Endodermal cell (in vitro differentiated cells): Measurements from ENCODE around the gene EPAS1. TPM values are rescaled to one million over a fixed set of nuclear protein-coding genes. Genes with fewer than 3 reads are reported as not detected.

Source experiments
- DNase-seq: peaks from one replicate; pipeline ENCODE4 v3.0.0-alpha.2; 2017
- H3K27ac ChIP-seq: 2 replicates; pipeline ENCODE4 v1.5.1; 2013; ENCODE audit warnings: mild to moderate bottlenecking, low read depth, low read length, moderate library complexity
- H3K27me3 ChIP-seq: 2 replicates; pipeline ENCODE4 v1.6.1; 2013; ENCODE audit warnings: mild to moderate bottlenecking, low read length, moderate library complexity; ENCODE audit not compliant: insufficient read depth, control insufficient read depth, poor library complexity, severe bottlenecking
- H3K36me3 ChIP-seq: 2 replicates; pipeline ENCODE4 v1.7.0; 2013; ENCODE audit warnings: mild to moderate bottlenecking, low read length, moderate library complexity; ENCODE audit not compliant: control insufficient read depth, insufficient read depth
- H3K4me1 ChIP-seq: one replicate; pipeline ENCODE4 v1.7.0; 2013; ENCODE audit warnings: low read length; ENCODE audit not compliant: control insufficient read depth, insufficient read depth
- H3K4me3 ChIP-seq: 2 replicates; pipeline ENCODE4 v1.5.1; 2013; ENCODE audit warnings: mild to moderate bottlenecking, low read length, moderate library complexity
- H3K9ac ChIP-seq: 2 replicates; pipeline ENCODE4 v1.6.1; 2013; ENCODE audit warnings: mild to moderate bottlenecking, low read length, moderate library complexity; ENCODE audit not compliant: poor library complexity, severe bottlenecking; ENCODE audit errors: extremely low read depth
- H3K9me3 ChIP-seq: 2 replicates; pipeline ENCODE4 v1.6.1; 2013; ENCODE audit warnings: mild to moderate bottlenecking, low read length, moderate library complexity; ENCODE audit not compliant: control insufficient read depth
- H3K27ac Mint-ChIP-seq: 2 replicates; pipeline ENCODE4 v1.8.0; 2020; ENCODE audit warnings: mixed read lengths
- H3K27me3 Mint-ChIP-seq: 2 replicates; pipeline ENCODE4 v1.8.0; 2021; ENCODE audit warnings: mild to moderate bottlenecking, mixed read lengths; ENCODE audit not compliant: insufficient read depth
- H3K36me3 Mint-ChIP-seq: 2 replicates; pipeline ENCODE4 v1.8.0; 2020; ENCODE audit warnings: low read depth, mixed read lengths
- H3K4me1 Mint-ChIP-seq: 2 replicates; pipeline ENCODE4 v1.8.0; 2020; ENCODE audit warnings: mixed read lengths
- H3K4me3 Mint-ChIP-seq: 2 replicates; pipeline ENCODE4 v1.8.0; 2020; ENCODE audit warnings: mild to moderate bottlenecking, moderate library complexity, mixed read lengths
- H3K9me3 Mint-ChIP-seq: 2 replicates; pipeline ENCODE4 v1.8.0; 2020; ENCODE audit warnings: mild to moderate bottlenecking, mixed read lengths
- CTCF ChIP-seq: fragments of 200-600 bp; sonication (generic); conservative IDR thresholded peaks from 2 replicates; pipeline ENCODE4 v1.5.0; 2021; ENCODE audit warnings: antibody characterized with exemption, mild to moderate bottlenecking
- WGBS, 2 experiments: methylation state at CpG; one replicate each; pipeline versions ENCODE4 v1.1.5 to v1.1.7; 2013; ENCODE audit warnings: missing lambda C conversion rate in 2 of 2, mixed read lengths in 1 of 2; ENCODE audit not compliant: insufficient coverage in 1 of 2, insufficient read length in 1 of 2; 5-methylcytosine and 5-hydroxymethylcytosine counted together
- total RNA-seq, 2 donors: library from RNA; stranded (reverse); fragmentation: NEBNext Ultra II Directional in 1 of 2; extraction: Animal tissue kit (Norgen Biotek cat#: 25700) in 1 of 2; gene quantifications; 2 replicates in 1 of 2; 3 replicates in 1 of 2; pipeline ENCODE4 v1.2.1, GENCODE V29; 2021

Gene EPAS1
- total RNA-seq, 2 donors from 2014 or later: 1.2 to 1.9 TPM

- 90 to 100% methylated on average over 1 of the region's 1 CpG for WGBS, 2 experiments
- H3K9ac ChIP-seq: no peak overlapping the region
- peaks cover 8% of the 10 kb centered on the region for H3K9me3 ChIP-seq
- Mint-ChIP-seq H3K4me1 (no peaks in the 10 kb centered on the region), H3K9me3 (peaks cover 29% of the 10 kb centered on the region), H3K4me3 (no peak overlapping the region), H3K27me3 (no peaks in the 10 kb centered on the region), H3K36me3 (no peaks in the 10 kb centered on the region), H3K27ac (no peak overlapping the region)
- H3K36me3 ChIP-seq: no peaks in the 10 kb centered on the region
- H3K4me3 ChIP-seq: no peak overlapping the region
- no peak overlapping the region for H3K27ac ChIP-seq
- H3K4me1 ChIP-seq: no peaks in the 10 kb centered on the region
- TF ChIP-seq CTCF: no peak
- H3K27me3 ChIP-seq: no peaks in the 10 kb centered on the region
- DNase-seq: no peak
Measured at GRCh38 chr2:46422717-46423394, 125.6 kb downstream of the EPAS1 start.

- 87 to 100% methylated on average over 2 to 4 of the region's 5 CpGs for WGBS, 2 experiments
- no peaks in the 10 kb centered on the region for H3K36me3 Mint-ChIP-seq
- no peak for TF ChIP-seq CTCF
- DNase-seq: no peak
- H3K9me3 Mint-ChIP-seq: peaks cover 16% of the 10 kb centered on the region
- Histone ChIP-seq H3K36me3 (no peaks in the 10 kb centered on the region), H3K4me3 (no peak overlapping the region), H3K9ac (no peak overlapping the region), H3K4me1 (no peaks in the 10 kb centered on the region), H3K27me3 (no peaks in the 10 kb centered on the region), H3K9me3 (peaks cover 3% of the 10 kb centered on the region), H3K27ac (no peak overlapping the region)
- no peaks in the 10 kb centered on the region for H3K4me1 Mint-ChIP-seq
- no peak overlapping the region for H3K4me3 Mint-ChIP-seq
- H3K27ac Mint-ChIP-seq: no peak overlapping the region
- no peaks in the 10 kb centered on the region for H3K27me3 Mint-ChIP-seq
Measured at GRCh38 chr2:46424937-46425336, 127.7 kb downstream of the EPAS1 start.

- 95 to 99% methylated on average over 19 to 22 of the region's 22 CpGs for WGBS, 2 experiments
- H3K4me3 Mint-ChIP-seq: no peak overlapping the region
- DNase-seq: no peak
- no peak overlapping the region for H3K4me3 ChIP-seq
- H3K36me3 Mint-ChIP-seq: no peaks in the 10 kb centered on the region
- H3K4me1 ChIP-seq: no peaks in the 10 kb centered on the region
- no peak overlapping the region for H3K27ac ChIP-seq
- no peak overlapping the region for H3K9ac ChIP-seq
- H3K27ac Mint-ChIP-seq: no peak overlapping the region
- no peaks in the 10 kb centered on the region for H3K4me1 Mint-ChIP-seq
- no peaks in the 10 kb centered on the region for H3K27me3 ChIP-seq
- no peaks in the 10 kb centered on the region for H3K27me3 Mint-ChIP-seq
- H3K36me3 ChIP-seq: no peaks in the 10 kb centered on the region
- no peaks in the 10 kb centered on the region for H3K9me3 ChIP-seq
- TF ChIP-seq CTCF: no peak
- H3K9me3 Mint-ChIP-seq: peaks cover 7% of the 10 kb centered on the region
Measured at GRCh38 chr2:46428911-46429436, 131.8 kb downstream of the EPAS1 start.
